Stomach (tissue), 9 donors: Measurements from ENCODE around the gene KLHL40. TPM values are rescaled to one million over a fixed set of nuclear protein-coding genes. Genes with fewer than 3 reads are reported as not detected.
"Not testable (repeated sequence)": the region's sequence is repeated elsewhere in the genome, so short reads cannot be mapped to it uniquely, and the experiment has no call there.

Source experiments
- DNase-seq, 2 donors: peaks; one replicate each; pipeline versions ENCODE4 v3.0.0 to v3.0.0-alpha.2; 2013 to 2019
- H3K27ac ChIP-seq, 5 donors: fragments of 200-600 bp in 4 of 5; sonication (generic) in 4 of 5; one replicate each; pipeline ENCODE4 v1.5.1; 2013 to 2019; ENCODE audit warnings: mild to moderate bottlenecking in 1 of 5, moderate library complexity in 1 of 5
- H3K27me3 ChIP-seq, 3 donors: fragments of 200-600 bp; sonication (generic); one replicate each; pipeline ENCODE4 v1.5.1; 2017 to 2019; ENCODE audit warnings: mixed run types in 1 of 3
- H3K36me3 ChIP-seq, 4 donors: fragments of 200-600 bp; sonication (generic); 1 replicate in 3 of 4; 2 replicates in 1 of 4; pipeline ENCODE4 v1.5.1; 2016 to 2019
- H3K4me1 ChIP-seq, 4 donors: fragments of 200-600 bp; sonication (generic); one replicate each; pipeline ENCODE4 v1.5.1; 2016 to 2019
- H3K4me3 ChIP-seq, 4 donors: fragments of 200-600 bp; sonication (generic) in 3 of 4; one replicate each; pipeline ENCODE4 v1.5.1; 2016 to 2019; ENCODE audit warnings: mild to moderate bottlenecking in 1 of 4
- H3K9me3 ChIP-seq, 4 donors: fragments of 200-600 bp; sonication (generic); one replicate each; pipeline ENCODE4 v1.5.1; 2016 to 2019
- CTCF ChIP-seq, 7 experiments: fragments of 450-650 bp in 4 of 7; fragments of 200-600 bp in 3 of 7; sonication (generic) in 3 of 7; IDR thresholded peaks; one replicate each; pipeline ENCODE4 v1.5.1; 2016 to 2019; ENCODE audit warnings: antibody characterized with exemption in 7 of 7, control low read depth in 2 of 7, mild to moderate bottlenecking in 1 of 7
- EP300 ChIP-seq: sonication (generic); formaldehyde crosslinking; IDR thresholded peaks from one replicate; pipeline ENCODE4 v1.6.1; 2017; ENCODE audit warnings: antibody characterized with exemption
- POLR2A ChIP-seq, 4 donors: fragments of 450-650 bp; IDR thresholded peaks; one replicate each; pipeline ENCODE4 v1.6.1; 2016; ENCODE audit warnings: antibody characterized with exemption in 4 of 4, control low read depth in 2 of 4, mild to moderate bottlenecking in 1 of 4, moderate library complexity in 1 of 4
- POLR2AphosphoS5 ChIP-seq, 3 donors: sonication (generic); formaldehyde crosslinking; IDR thresholded peaks; one replicate each; pipeline ENCODE4 v1.6.1; 2016; ENCODE audit warnings: antibody characterized with exemption in 3 of 3
- WGBS, 5 donors: extraction: QIAGEN DNeasy Blood & Tissue Kit in 3 of 5; methylation state at CpG; one replicate each; pipeline versions ENCODE4 v1.1.5 to v1.1.7; 2013 to 2018; 5-methylcytosine and 5-hydroxymethylcytosine counted together
- intact Hi-C: fragments of 100-400 bp; cut with DNase I; formaldehyde crosslinking; loops from one replicate; pipeline ENCODE4 v1.15.1; 2023; ENCODE audit warnings: low total_unique reads
- polyA plus RNA-seq, 3 donors: library from polyadenylated mRNA; stranded (reverse); fragments of 200-250 nt; gene quantifications; one replicate each; pipeline ENCODE4 v1.2.3, GENCODE V29; 2013
- total RNA-seq, 5 donors: library from RNA; depleted of rRNA; stranded (reverse); fragments of >200 nt; gene quantifications; one replicate each; pipeline versions ENCODE4 v1.1.0 to v1.2.3, GENCODE V29; 2014 to 2016
- donor health status: healthy with polysubstance abuse.
- donor health status: Bipolar disorder and iron deficiency.
- donor health status: healthy.

Gene KLHL40
- total and polyA plus RNA-seq, 8 donors, result 0.05 to 2.0 (median 0.18) TPM; not detected in 5

DNA sequence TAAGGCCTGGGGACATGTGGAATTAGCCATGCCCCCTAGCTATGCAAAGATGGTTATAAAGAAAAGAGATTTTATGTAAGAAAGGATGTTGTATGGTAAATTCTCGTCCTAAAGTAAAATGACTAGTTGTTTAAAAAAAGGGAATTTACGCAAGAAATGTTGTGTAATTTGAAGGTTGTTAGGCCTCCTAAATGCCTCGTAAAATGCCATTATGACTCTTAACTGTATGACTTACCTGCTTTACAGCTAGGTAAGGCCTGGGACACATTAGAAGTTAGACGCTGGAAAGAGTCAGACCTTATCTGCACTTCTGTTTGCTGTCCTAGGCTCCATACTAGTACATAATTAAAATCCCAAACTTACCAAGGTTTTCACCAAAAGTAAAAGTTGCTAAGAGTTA lies 34.8 kb downstream of the KLHL40 start:
- no peak for TF ChIP-seq CTCF (IDR thresholded peaks at IDR 0.05)
- no peak for TF ChIP-seq POLR2A (IDR thresholded peaks at IDR 0.05)
- TF ChIP-seq POLR2AphosphoS5 (IDR thresholded peaks at IDR 0.05), result no peak
- DNase-seq, result no peak
- intact Hi-C loops, result no loop called here
- no peak overlapping the region for H3K27ac ChIP-seq
- no peaks in the 10 kb centered on the region for H3K27me3 ChIP-seq
- no peaks in the 10 kb centered on the region for H3K9me3 ChIP-seq
- H3K36me3 ChIP-seq, result no peaks in the 10 kb centered on the region
- no peaks in the 10 kb centered on the region for H3K4me1 ChIP-seq
- H3K4me3 ChIP-seq, result no peak overlapping the region
- WGBS, 5 donors, result 70 to 86% (median 81%) methylated on average over 4 of the region's 4 CpGs

- 41 to 70% (median 52%) methylated on average over 1 of the region's 1 CpG for WGBS, 5 donors
- DNase-seq, result no peak
- Histone ChIP-seq H3K27ac (no peak overlapping the region), H3K27me3 (no peaks in the 10 kb centered on the region), H3K36me3 (no peaks in the 10 kb centered on the region), H3K9me3 (no peaks in the 10 kb centered on the region), H3K4me1 (no peaks in the 10 kb centered on the region), H3K4me3 (no peak overlapping the region)
- intact Hi-C loops, result no loop called here
- TF ChIP-seq POLR2AphosphoS5 (IDR thresholded peaks at IDR 0.05) (no peak), POLR2A (IDR thresholded peaks at IDR 0.05) (no peak), CTCF (IDR thresholded peaks at IDR 0.05) (no peak), EP300 (no peak)
Measured at GRCh38 chr3:42721690-42722089, 36.4 kb downstream of the KLHL40 start.

GRCh38 chr3:42722442-42722841 lies 37.1 kb downstream of the KLHL40 start:
- H3K36me3 ChIP-seq, H3K27me3 ChIP-seq, DNase-seq, H3K9me3 ChIP-seq, H3K4me3 ChIP-seq, H3K27ac ChIP-seq, intact Hi-C loops, H3K4me1 ChIP-seq: not testable (repeated sequence)
- 76 to 93% (median 88%) methylated on average over 2 to 3 of the region's 3 CpGs for WGBS, 5 donors

GRCh38 chr3:42723219-42723618 lies 37.9 kb downstream of the KLHL40 start:
- Histone ChIP-seq H3K36me3 (no peaks in the 10 kb centered on the region), H3K4me3 (no peak overlapping the region), H3K27ac (no peak overlapping the region), H3K27me3 (no peaks in the 10 kb centered on the region), H3K4me1 (no peaks in the 10 kb centered on the region), H3K9me3 (no peaks in the 10 kb centered on the region)
- intact Hi-C loops, result no loop called here
- no peak for DNase-seq
- TF ChIP-seq POLR2A (IDR thresholded peaks at IDR 0.05), result no peak
- TF ChIP-seq CTCF (IDR thresholded peaks at IDR 0.05), result no peak
- no peak for TF ChIP-seq EP300
- TF ChIP-seq POLR2AphosphoS5 (IDR thresholded peaks at IDR 0.05), result no peak
- 91 to 98% (median 95%) methylated on average over 2 of the region's 2 CpGs for whole genome bisulfite sequencing, 5 donors

- Histone ChIP-seq H3K4me3 (no peak overlapping the region), H3K36me3 (no peaks in the 10 kb centered on the region), H3K9me3 (no peaks in the 10 kb centered on the region), H3K27me3 (no peaks in the 10 kb centered on the region), H3K4me1 (no peaks in the 10 kb centered on the region), H3K27ac (no peak overlapping the region)
- DNase-seq, result no peak
- TF ChIP-seq POLR2A (IDR thresholded peaks at IDR 0.05), result no peak
- intact Hi-C loops, result no loop called here
- WGBS, 5 donors, result 86 to 90% (median 88%) methylated on average over 2 of the region's 2 CpGs
Measured at GRCh38 chr3:42725454-42725853, 40.1 kb downstream of the KLHL40 start.

DNA sequence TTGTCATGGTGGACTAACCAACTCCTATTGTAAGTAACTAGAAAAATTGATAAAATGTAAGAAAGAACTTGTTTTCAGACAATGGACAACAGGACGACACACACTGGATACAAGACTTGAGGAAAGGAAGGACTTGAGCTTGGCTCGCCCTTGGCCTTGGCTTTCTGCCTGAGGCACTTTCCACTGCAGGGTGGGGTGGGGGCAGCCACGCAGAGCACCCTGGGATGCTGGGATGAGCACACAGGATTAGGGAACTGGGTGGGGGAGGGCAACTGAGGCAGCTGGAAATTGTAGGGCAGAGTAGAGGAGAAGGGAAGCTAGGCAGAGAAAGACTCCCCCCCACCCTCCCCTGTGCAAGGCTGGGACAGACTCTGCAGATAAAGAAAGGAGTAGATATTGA lies 42.7 kb downstream of the KLHL40 start:
- no peak overlapping the region for H3K27ac ChIP-seq
- no peak for DNase-seq
- intact Hi-C loops, result no loop called here
- no peaks in the 10 kb centered on the region for H3K27me3 ChIP-seq
- TF ChIP-seq POLR2AphosphoS5 (IDR thresholded peaks at IDR 0.05), result no peak
- TF ChIP-seq POLR2A (IDR thresholded peaks at IDR 0.05), result no peak
- TF ChIP-seq CTCF (IDR thresholded peaks at IDR 0.05), result no peak
- no peak for TF ChIP-seq EP300
- H3K36me3 ChIP-seq, result no peaks in the 10 kb centered on the region
- no peaks in the 10 kb centered on the region for H3K9me3 ChIP-seq
- no peaks in the 10 kb centered on the region for H3K4me1 ChIP-seq
- WGBS, 5 donors, result 39 to 51% (median 44%) methylated on average over 3 of the region's 3 CpGs
- no peak overlapping the region for H3K4me3 ChIP-seq
